K562 (cell line): Measurements from ENCODE around the gene HPDL. TPM values are rescaled to one million over a fixed set of nuclear protein-coding genes. Genes with fewer than 3 reads are reported as not detected.

ENCODE experiments used
- BRD9 ChIP-seq: fragments of 450-650 bp; IDR thresholded peaks from 2 replicates; pipeline ENCODE4 v1.6.1; 2018; ENCODE audit warnings: low read depth; ENCODE audit not compliant: partially characterized antibody
- C11orf30 ChIP-seq: fragments of 450-650 bp; IDR thresholded peaks from 2 replicates; pipeline ENCODE4 v1.6.1; 2016; ENCODE audit warnings: low read depth, mild to moderate bottlenecking
- EP400 ChIP-seq: fragments of 450-650 bp; IDR thresholded peaks from 2 replicates; pipeline ENCODE4 v1.6.1; 2017; ENCODE audit warnings: antibody characterized with exemption, mild to moderate bottlenecking, moderate library complexity
- ERF ChIP-seq: fragments of 450-650 bp; formaldehyde crosslinking; IDR thresholded peaks from 2 replicates; pipeline ENCODE4 v1.4.0; 2020; ENCODE audit warnings: mild to moderate bottlenecking, mixed read lengths
- ETV6 ChIP-seq, 3 experiments: fragments of 150-350 bp in 1 of 3; sonication (generic) in 1 of 3; formaldehyde crosslinking in 1 of 3; IDR thresholded peaks; 2 replicates each; pipeline versions ENCODE4 v1.6.1 to v1.8.0; 2014 to 2022; ENCODE audit warnings: borderline replicate concordance in 2 of 3, low read depth in 2 of 3, antibody characterized with exemption in 1 of 3, low read length in 1 of 3, mild to moderate bottlenecking in 1 of 3, missing genetic modification reagents in 1 of 3
- GATA2 ChIP-seq: sonication (generic); formaldehyde crosslinking; IDR thresholded peaks from 2 replicates; pipeline ENCODE4 v1.4.0; 2020; ENCODE audit warnings: mild to moderate bottlenecking, missing genetic modification reagents
- KLF1 ChIP-seq: fragments of 450-650 bp; IDR thresholded peaks from 2 replicates; pipeline ENCODE4 v1.6.1; 2016; ENCODE audit warnings: missing genetic modification characterization, missing compliant biosample characterization
- MEF2A ChIP-seq: IDR thresholded peaks from 2 replicates; pipeline ENCODE4 v1.6.1; 2011; ENCODE audit warnings: low read depth, mild to moderate bottlenecking, low read length, moderate library complexity; ENCODE audit not compliant: control insufficient read depth
- MTA3 ChIP-seq: fragments of 450-650 bp; formaldehyde crosslinking; IDR thresholded peaks from 2 replicates; pipeline ENCODE4 v1.6.1; 2017; ENCODE audit warnings: mild to moderate bottlenecking, borderline replicate concordance
- NBN ChIP-seq: fragments of 450-650 bp; IDR thresholded peaks from 2 replicates; pipeline ENCODE4 v1.6.1; 2016; ENCODE audit warnings: low read depth, mild to moderate bottlenecking
- NCOA1 ChIP-seq: fragments of 450-650 bp; IDR thresholded peaks from 2 replicates; pipeline ENCODE4 v1.6.1; 2016; ENCODE audit warnings: low read depth
- NFXL1 ChIP-seq: fragments of 450-650 bp; formaldehyde crosslinking; IDR thresholded peaks from 2 replicates; pipeline ENCODE4 v1.4.0; 2021; ENCODE audit warnings: mild to moderate bottlenecking
- PURB ChIP-seq: sonication (generic); formaldehyde crosslinking; IDR thresholded peaks from 2 replicates; pipeline ENCODE4 v1.9.0; 2021; ENCODE audit warnings: low read depth, mild to moderate bottlenecking, missing genetic modification reagents
- SMAD1 ChIP-seq: fragments of 150-350 bp; IDR thresholded peaks from 2 replicates; pipeline ENCODE4 v1.6.1; 2014; ENCODE audit warnings: low read length, low read depth; ENCODE audit not compliant: partially characterized antibody
- TAF15 ChIP-seq: fragments of 200-400 bp; formaldehyde crosslinking; IDR thresholded peaks from 2 replicates; pipeline ENCODE4 v1.6.1; 2017; ENCODE audit warnings: mild to moderate bottlenecking, low read depth, low read length, moderate library complexity
- TBP ChIP-seq: optimal IDR thresholded peaks from 2 replicates; pipeline ENCODE3; 2011; ENCODE audit warnings: low read depth, low read length, improper control_type of control experiment
- ZKSCAN3 ChIP-seq: fragments of 250-450 bp; sonication (Bioruptor Pico); IDR thresholded peaks from 2 replicates; pipeline ENCODE4 v1.4.0; 2020
- ZKSCAN8 ChIP-seq: fragments of 200-800 bp; sonication (Bioruptor generic); IDR thresholded peaks from 2 replicates; pipeline ENCODE4 v1.6.1; 2016; ENCODE audit warnings: missing genetic modification characterization, missing compliant biosample characterization
- ZNF174 ChIP-seq: fragments of 250-450 bp; sonication (Bioruptor Pico); IDR thresholded peaks from 2 replicates; pipeline ENCODE4 v1.4.0; 2020; ENCODE audit warnings: mild to moderate bottlenecking
- ZNF282 ChIP-seq: sonication (generic); formaldehyde crosslinking; IDR thresholded peaks from 2 replicates; pipeline ENCODE4 v1.8.1; 2023; ENCODE audit warnings: missing genetic modification reagents
- ZNF551 ChIP-seq: fragments of 250-450 bp; sonication (Bioruptor Pico); IDR thresholded peaks from 2 replicates; pipeline ENCODE4 v1.5.0; 2021; ENCODE audit warnings: mild to moderate bottlenecking, moderate library complexity
- polyA plus RNA-seq, 8 experiments: library from polyadenylated mRNA; depleted of rRNA in 4 of 8; stranded (reverse) in 5 of 8; unstranded in 3 of 8; fragments of >200 nt; fragmentation: Nextera tagmentation in 2 of 8; fragmentation: Illumina TruSeq in 1 of 8; extraction: Ambion mirVana in 2 of 8; extraction: Trizol in 1 of 8; gene quantifications; 2 replicates each; pipeline versions ENCODE4 v1.2.1 to v1.2.3, GENCODE V29; 2011 to 2014; ENCODE audit warnings: inconsistent platforms in 1 of 8, missing spikeins in 1 of 8
- total RNA-seq, 7 experiments: library from RNA; depleted of rRNA in 6 of 7; stranded (reverse); fragments of >200 nt in 6 of 7; fragmentation: Illumina TruSeq in 2 of 7; extraction: Trizol in 2 of 7; gene quantifications; 2 replicates each; pipeline versions ENCODE4 v1.2.1 to v1.2.3, GENCODE V29; 2011 to 2021; ENCODE audit warnings: low replicate concordance in 1 of 7
- TF ChIP-seq, protein P1 (sequence below): fragments of 250-450 bp; sonication (Bioruptor Pico); IDR thresholded peaks from 2 replicates; pipeline ENCODE4 v1.5.0; 2020; ENCODE audit warnings: mild to moderate bottlenecking, borderline replicate concordance
- TF ChIP-seq, protein P2 (sequence below), 2 experiments: fragments of 450-650 bp; IDR thresholded peaks; 2 replicates each; pipeline ENCODE4 v1.6.1; 2016

HPDL gene
- total and polyA plus RNA-seq, 9 of the 15 experiments (the other 6 are each of a cell fraction or from before 2014, with no cell fraction given), result not detected

DNA sequence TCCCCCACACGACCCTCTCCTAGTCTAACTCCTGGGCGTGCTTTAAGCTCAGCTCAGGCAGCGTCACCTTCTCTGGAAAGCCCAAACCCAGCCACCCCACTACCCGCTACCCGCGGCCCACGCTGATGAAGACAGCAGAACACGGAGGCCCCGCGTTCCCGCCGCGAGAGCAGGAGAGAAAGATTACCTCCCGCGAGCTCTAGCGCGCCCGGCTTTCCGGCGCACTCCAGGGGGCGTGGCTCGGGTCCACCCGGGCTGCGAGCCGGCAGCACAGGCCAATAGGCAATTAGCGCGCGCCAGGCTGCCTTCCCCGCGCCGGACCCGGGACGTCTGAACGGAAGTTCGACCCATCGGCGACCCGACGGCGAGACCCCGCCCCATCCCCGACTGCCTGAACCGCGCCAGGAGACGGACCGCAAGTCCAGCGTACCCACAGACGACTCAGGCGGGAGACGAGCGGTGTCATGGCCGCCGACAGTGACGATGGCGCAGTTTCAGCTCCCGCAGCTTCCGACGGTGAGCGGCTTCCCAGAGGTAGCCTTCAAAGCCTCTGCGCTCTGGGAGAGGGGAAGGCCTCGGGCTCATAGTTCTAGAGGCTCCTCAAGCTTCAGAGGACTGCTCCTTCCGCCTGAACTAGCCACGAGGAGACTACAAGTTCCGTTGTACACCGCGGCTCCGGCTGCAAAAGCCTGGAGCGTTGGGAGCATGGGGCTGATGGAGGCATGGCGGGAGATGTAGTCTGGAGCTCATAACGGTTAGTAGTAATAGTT is 13.3 kb downstream of the HPDL start, which contains the start of the genes MUTYH and TOE1 (continued):
- TF ChIP-seq, protein P1, sequence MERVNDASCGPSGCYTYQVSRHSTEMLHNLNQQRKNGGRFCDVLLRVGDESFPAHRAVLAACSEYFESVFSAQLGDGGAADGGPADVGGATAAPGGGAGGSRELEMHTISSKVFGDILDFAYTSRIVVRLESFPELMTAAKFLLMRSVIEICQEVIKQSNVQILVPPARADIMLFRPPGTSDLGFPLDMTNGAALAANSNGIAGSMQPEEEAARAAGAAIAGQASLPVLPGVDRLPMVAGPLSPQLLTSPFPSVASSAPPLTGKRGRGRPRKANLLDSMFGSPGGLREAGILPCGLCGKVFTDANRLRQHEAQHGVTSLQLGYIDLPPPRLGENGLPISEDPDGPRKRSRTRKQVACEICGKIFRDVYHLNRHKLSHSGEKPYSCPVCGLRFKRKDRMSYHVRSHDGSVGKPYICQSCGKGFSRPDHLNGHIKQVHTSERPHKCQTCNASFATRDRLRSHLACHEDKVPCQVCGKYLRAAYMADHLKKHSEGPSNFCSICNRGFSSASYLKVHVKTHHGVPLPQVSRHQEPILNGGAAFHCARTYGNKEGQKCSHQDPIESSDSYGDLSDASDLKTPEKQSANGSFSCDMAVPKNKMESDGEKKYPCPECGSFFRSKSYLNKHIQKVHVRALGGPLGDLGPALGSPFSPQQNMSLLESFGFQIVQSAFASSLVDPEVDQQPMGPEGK (CRISPR knock-in tag), result no peak
- TF ChIP-seq TAF15 (no peak), NCOA1 (0 out of 2 replicates have a peak, but pooled peaks have one; percentile 38), MEF2A (no peak), ZKSCAN3 (CRISPR knock-in tag) (no peak), ERF (CRISPR knock-in tag) (peak; percentile 37; the same call in 1 of the 2 replicates), KLF1 (peak; percentile 81; the same call in 1 of the 2 replicates), ETV6 (IDR thresholded peaks at IDR 0.05; ENCODE audit: borderline replicate concordance in 1 of 2, low read depth in 2 of 2, low read length in 1 of 2) (no peak), ETV6 (CRISPR knock-in tag; IDR thresholded peaks at IDR 0.05; ENCODE audit: borderline replicate concordance) (peak; percentile 71; the same call in 1 of the 2 replicates), NFXL1 (no peak), ZNF174 (CRISPR knock-in tag) (no peak), TBP (peak; percentile 92), C11orf30 (peak; percentile 72), MTA3 (peak; percentile 72; the same call in 1 of the 2 replicates), EP400 (peak; percentile 98), SMAD1 (peak; percentile 61), ZNF551 (CRISPR knock-in tag) (no peak), NBN (no peak; the same call in 1 of the 2 replicates), PURB (no peak), GATA2 (no peak), ZNF282 (CRISPR knock-in tag) (no peak), ZKSCAN8 (CRISPR knock-in tag) (no peak), BRD9 (no peak)
- TF ChIP-seq, protein P2, sequence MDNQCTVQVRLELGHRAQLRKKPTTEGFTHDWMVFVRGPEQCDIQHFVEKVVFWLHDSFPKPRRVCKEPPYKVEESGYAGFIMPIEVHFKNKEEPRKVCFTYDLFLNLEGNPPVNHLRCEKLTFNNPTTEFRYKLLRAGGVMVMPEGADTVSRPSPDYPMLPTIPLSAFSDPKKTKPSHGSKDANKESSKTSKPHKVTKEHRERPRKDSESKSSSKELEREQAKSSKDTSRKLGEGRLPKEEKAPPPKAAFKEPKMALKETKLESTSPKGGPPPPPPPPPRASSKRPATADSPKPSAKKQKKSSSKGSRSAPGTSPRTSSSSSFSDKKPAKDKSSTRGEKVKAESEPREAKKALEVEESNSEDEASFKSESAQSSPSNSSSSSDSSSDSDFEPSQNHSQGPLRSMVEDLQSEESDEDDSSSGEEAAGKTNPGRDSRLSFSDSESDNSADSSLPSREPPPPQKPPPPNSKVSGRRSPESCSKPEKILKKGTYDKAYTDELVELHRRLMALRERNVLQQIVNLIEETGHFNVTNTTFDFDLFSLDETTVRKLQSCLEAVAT (IDR thresholded peaks at IDR 0.05), result 0 out of 4 replicates have a peak, but pooled peaks of 1 of the 2 experiments have one; percentile 50
